ENCODE measurements around the gene SPG7.
A peak's percentile ranks its signal among the peaks of the same experiment; 100 is the strongest.
"Not testable (repeated sequence)": the region's sequence is repeated elsewhere in the genome, so short reads cannot be mapped to it uniquely, and the experiment has no call there.

SPG7 gene

DNA sequence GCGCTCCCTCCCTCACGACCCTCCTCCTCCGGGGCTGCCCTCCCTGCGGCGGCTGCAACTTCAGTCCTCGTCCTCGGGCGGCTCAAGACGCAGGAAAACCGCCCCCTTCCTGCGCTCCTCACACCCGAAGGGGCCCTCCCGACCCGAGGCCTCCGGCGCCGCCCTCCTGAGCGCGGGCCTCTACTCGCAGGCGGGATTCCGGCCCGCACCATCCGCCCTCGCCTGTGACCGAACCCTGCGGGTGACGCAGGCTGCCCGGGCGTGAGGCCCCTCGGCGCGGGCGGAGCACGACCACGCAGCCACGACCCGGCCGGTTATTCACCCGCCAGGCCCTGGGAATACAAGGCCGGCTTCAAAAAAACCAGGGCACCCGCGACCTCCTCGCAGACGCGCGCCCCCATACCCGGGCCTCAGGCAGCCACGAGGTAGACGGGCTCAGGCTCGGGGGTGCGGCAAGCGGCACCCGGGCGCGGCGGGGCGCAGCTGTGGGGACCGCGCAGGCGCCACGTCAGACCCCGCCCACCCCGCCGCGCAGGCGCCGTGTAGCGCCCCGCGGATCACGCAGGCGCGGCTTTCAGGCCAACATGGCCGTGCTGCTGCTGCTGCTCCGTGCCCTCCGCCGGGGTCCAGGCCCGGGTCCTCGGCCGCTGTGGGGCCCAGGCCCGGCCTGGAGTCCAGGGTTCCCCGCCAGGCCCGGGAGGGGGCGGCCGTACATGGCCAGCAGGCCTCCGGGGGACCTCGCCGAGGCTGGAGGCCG, at the start of gene SPG7:
SPG7 (plus strand) TSS at position 570 of the 757 bp plus-strand sequence; CDS start at position 585, 15 bp downstream.
- DNase-seq: peak; percentile 48

DNA sequence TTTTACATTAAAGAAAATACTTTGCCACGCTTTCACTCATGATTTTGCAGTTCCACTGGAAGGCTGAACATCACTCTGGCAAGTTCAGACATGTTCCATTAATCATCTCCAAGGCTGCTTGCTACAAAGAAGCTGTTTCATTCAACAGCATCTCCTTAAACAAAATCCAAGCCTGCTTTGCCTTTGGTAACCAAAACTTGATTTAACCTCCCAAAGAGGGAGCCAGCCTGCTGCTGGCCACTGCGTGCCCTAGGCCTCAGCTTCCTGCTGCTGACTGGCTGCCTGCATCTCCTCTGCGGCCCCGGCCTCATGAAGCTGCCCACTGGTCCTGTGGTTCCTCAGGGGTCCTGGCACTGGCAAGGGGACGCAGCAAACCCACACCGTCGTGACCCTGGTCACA, 49.7 kb upstream of the SPG7 start:
- no peak for DNase-seq

DNA sequence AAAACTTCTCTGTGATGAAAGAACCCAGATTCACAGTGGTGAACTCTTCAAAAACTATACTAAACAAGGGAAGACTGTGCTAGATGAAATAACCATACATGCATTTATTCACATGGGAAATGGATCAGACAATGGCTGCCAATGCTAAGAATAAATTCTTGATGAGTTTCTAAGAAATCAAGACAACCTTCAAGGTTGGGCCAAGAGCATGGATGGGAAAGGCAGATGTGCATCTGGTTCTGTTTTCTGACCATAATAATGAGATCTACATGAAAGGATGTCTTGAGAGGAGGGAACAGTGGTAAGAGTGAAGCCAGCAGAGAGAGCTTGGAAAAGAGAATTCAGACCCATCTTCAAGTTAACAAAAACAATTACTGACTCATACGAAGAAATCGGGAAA, 49.2 kb upstream of the SPG7 start:
- DNase-seq: no peak

DNA sequence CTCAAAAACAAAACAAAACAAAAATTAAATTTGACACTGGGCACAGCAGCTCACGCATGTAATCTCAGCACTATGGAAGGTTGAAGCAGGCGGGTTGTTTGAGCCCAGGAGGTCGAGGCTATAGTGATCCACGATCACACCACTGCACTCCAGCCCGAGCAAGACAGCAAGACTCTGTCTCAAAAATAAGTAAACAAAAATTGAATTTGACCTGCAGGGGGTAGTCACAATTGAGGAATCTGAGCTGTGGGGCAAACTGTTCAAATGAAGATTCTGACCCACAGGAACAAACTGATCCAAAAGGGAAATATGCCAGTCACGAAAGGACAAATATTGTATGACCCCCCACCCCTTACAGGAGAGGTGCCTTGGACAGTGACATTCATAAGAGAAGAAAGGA, 47.6 kb upstream of the SPG7 start:
- no peak for DNase-seq

DNA sequence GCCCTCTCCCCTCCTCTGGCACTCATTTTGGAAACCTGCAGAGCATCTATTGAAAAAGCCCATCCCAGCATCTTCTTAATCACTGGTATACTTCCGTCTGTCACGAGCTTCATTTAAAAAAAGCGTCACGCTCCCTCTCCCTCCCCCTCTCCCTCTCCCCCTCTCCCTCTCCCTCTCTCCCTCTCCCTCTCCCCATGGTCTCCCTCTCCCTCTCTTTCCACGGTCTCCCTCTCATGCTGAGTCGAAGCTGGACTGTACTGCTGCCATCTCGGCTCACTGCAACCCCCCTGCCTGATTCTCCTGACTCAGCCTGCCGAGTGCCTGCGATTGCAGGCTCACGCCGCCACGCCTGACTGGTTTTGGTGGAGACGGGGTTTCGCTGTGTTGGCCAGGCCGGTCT, 46.3 kb upstream of the SPG7 start:
- not testable (repeated sequence) for DNase-seq

DNA sequence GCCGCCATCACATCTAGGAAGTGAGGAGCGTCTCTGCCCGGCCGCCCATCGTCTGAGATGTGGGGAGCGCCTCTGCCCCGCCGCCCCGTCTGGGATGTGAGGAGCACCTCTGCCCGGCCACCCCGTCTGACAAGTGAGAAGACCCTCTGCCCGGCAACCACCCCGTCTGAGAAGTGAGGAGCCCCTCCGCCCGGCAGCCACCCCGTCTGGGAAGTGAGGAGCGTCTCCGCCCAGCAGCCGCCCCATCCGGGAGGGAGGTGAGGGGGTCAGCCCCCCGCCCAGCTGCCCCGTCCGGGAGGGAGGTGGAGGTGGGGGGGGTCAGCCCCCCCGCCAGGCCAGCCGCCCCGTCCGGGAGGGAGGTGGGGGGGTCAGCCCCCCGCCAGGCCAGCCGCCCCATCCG, 45.6 kb upstream of the SPG7 start:
- DNase-seq: not testable (repeated sequence)

DNA sequence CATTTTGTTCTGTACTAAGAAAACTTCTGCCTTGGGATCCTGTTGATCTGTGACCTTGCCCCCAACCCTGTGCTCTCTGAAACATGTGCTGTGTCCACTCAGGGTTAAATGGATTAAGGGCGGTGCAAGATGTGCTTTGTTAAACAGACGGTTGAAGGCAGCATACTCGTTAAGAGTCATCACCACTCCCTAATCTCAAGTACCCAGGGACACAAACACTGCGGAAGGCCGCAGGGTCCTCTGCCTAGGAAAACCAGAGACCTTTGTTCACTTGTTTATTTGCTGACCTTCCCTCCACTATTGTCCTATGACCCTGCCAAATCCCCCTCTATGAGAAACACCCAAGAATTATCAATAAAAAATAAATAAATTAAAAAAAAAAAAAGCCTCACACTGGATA, 44.9 kb upstream of the SPG7 start:
- DNase-seq: not testable (repeated sequence)

DNA sequence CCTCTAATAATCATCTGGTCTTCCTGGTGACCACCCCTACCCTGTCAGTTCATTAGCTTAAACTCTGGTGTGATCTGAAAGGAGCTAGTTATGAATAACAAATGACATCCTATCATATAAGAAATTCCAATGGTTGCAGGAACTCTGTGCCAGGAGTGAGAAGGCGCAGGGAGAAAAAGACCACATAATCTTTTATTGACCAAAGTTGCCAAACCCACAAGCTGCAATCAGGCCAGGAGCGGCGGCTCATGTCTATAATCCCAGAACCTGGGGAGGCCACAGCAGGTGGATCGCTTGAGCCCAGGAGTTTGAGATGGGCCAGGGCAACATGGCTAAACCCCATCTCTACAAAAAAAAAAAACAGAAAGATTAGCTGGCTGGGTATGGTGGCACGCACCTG, 41.3 kb upstream of the SPG7 start:
- DNase-seq: no peak

DNA sequence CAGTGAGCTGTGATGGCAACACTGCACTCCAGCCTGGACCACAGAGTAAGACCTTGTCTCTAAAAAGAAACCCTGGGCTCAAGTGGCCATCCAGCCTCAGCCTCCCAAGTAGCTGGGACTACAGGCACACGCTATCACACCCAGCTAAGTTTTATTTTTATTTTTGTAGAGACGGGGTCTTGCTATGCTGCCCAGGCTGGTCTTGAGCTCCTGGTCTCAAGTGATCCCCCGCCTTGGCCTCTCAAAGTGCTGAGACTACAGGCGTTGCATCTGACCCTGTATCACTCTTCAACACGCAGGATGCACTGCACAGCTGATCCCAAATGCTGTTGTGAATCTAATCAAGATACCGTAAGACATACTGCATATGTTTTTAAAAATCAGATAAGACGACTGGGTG, 40.8 kb upstream of the SPG7 start:
- DNase-seq: no peak

DNA sequence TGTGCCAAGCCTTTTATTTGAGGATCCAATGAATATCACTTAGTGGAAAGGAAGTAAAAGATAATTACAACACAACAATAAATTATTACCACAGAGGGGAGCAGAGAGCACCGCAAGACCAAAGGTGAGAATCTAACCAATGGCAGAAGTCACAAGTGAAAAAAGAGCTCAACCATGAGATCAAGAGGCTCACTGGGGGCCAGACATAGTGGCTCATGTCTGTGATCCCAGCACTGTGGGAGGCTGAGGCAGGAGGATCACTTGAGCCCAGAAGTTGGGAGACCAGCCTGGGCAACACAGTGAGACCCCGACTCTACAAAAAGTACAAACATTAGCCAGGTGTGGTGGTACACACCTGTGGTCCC, 35.5 kb upstream of the SPG7 start:
- DNase-seq: no peak

DNA sequence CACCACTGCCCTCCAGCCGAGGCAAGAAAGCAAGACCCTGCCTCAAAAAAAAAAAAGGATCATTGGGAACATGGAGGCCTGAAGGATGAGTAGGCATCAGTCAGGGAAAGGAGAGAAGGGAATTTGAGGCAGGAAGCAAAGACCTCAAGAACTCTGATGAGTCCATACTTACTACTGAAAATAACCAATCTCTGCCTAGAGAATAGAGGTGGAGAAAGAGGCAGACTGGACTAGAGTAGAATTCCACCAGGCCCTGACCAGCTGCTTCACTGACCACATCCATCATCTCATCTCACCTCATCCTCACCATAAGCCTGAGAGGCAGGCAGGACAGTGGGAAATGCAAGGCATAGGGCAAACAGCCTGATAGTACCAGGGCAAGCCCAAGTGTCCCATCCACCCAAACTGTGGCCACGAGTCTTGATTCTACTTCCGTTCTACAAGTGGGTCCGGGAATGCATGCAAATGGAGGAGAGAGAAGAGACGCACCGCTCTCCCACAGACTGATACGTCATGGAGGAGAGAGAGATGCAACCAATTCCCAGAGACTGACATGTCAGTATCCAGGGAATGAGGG, 35.0 kb upstream of the SPG7 start:
- no peak for DNase-seq

DNA sequence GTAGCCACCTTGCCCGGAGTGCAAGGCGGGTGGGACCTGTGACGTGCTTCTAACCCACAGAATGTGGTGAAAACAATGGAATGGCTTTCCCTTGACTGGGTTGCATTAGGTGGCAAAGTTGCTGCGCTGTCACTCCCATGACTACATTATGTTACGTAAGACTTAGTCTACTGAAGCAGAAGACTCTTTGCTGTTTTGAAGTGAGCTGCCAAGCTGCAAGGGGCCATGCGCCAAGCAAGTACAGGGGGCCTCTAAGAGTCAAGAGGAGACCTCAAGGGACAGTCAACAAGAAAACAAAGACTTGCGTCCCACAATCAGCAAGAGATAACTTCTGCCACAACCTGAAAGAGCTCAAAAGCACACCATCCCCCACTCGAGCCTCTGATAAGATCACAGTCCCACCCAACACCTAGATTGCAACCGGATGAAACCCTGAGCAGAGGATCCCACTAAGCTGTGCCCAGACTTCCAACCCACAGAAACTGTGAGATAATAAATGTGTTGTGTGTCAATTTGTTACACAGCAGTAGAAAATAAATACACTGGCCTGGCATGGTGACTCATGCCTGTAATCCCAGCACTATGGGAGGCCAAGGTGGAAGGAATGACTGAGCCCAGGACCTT, 34.3 kb upstream of the SPG7 start:
- DNase-seq: no peak

DNA sequence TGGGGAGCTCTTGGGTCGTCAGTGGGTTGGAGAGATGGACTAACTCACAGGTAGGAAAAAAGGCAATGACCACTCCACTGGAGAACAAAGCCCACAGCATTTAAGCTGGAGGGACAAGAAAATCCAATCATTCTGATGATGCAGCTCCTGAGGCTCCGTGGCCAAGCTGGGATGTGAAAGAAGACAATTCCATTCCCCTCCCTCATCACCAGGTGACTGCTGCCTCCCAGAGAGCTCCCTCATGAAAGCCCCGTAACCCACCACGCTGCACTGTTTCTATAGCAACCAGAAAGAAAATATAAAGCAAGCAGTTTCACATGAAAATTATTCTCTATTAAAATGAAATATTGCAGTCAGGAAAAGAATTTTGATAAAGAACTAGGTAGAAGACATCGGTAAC, 33.1 kb upstream of the SPG7 start:
- no peak for DNase-seq

DNA sequence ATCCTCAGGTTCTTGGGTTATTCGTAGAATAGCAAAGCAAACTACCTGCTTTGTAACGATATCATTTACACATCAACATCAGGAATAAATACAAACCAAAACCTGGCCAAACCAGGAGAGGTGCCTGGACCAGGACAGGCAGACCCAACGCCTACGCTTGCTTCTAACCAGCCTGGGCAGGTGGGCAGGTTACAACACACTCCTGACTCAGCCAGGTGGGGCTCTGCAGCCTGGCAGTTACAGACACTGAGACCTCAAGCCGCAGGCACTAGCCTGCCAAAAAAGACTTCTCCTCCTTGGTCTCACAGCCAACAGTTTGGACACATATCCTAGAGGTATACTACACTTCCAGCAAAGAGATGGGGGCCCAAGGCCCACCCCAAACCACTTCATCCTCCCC, 31.8 kb upstream of the SPG7 start:
- DNase-seq: no peak

DNA sequence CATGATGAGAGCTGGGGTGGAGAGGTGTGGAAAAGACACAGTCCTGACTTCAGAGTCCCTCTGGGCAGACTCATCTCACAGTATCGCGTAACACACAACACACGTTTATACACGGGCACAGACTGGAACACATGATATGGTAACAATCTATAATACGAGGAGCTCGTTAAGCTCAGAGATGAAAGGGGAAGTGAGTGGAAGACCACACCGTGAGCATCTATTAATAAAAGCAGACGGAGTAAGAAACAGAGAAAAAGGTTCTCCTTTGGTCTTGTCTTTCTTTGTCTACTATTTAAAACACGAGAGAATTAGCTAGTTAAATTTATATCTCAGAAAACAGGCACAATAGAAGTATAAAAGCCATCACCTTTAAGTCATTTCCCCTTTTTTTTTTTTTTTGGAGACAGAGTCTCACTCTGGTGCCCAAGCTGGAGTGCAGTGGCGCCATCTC, 31.4 kb upstream of the SPG7 start:
- no peak for DNase-seq

DNA sequence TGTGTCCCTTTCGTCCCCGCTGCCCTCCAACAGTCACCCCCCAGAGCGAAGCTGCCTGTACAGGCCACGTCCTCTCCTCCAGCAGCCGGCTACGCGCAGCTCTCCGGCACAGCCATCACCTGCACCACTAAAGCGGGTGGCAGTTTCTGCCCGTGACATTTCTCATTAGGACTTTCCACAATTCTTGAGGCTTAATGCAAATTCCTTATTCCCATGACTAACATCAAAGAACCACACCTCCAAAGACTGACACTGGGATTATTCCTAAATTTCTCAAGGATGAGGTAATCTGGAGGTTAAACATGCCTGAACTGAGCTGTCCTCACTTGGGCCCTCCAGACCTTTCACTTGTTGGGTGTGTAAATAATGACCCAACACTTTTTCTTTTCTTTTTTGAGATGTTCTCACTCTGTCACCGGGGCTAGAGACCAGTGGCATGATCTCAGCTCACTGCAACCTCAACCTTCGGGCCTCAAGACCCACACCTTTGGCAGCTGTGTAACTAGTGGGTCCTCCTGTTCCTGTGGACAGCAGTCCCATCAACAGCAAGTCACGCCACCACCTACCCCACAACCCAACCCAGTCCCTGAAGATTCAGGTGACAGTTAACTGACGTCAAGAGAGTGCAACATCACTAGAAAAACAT, 29.5 kb upstream of the SPG7 start:
- DNase-seq: no peak

DNA sequence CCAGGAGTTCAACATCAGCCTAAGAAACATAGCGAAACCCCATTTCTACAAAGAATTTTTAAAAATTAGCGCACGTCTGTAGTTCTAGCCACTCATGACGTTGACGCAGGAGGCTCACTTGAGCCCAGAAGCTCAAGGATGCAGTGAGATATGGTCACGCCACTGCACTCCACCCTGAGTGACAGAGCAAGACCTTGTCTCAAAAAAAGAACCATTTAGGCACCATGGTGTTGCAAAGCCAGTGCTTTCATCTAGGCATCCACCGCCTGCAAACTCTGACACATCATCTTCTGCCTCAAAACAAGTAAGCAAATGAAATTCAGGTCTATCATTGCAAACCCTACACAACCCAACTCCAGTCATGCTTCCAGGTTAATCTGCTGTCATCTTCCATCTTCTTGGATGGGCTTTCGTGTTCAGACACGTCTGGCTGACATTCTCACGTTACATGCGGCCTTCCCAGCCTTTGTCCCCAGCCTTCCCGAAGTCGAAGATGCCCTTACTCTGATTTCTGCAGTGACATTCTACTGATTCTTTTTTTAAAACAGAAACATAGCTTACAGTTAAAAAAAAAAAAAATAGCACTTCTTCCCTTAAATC, 26.7 kb upstream of the SPG7 start:
- DNase-seq: no peak

DNA sequence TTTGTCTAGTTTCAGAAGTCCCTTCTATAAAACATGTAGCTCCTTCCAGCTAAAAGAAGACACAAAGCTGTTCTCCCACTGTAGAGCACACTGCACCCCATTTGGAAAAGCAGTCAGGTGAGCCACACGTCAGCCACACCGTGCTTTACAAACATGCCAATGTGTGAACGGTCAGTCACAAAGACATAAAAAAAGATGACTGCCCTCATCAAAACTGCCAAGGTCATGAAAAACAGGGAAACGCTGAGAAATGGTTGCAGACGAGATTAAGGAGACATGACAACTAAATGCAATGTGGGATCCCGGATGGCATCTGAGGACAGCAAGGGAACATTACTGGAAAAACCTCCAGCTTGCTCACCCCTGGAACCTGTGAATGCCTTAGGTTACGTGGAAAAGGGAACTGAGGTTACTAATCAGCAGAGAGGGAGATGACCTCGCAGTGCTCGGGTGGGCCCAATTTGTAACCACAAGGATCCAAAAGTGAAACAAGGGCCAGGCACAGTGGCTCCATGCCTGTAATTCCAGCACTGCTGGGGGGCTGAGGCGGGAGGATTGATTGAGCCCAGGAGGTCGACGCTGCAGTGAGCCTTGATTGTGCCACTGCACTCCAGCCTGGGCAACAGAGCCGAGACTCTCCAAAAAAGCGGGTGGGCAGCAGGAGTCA, 25.9 kb upstream of the SPG7 start:
- DNase-seq: no peak

DNA sequence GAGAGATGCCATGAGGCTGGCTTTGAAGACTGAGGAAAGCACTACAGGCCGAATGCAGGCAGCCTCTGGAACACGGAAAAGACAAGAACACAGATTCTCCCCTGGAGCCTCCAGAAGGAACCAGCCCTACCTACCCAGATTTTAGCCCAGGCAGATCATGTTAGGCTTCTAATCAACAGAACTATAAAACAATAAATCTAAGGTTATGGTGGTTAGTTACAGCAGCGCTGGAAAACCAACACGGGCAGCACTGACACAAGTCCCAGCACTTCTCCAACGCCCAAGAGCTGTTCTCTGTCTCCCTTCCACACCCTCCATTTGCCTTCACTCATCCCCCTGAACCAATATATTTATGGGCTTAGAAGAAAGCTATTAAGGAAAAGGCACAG, 25.4 kb upstream of the SPG7 start:
- no peak for DNase-seq

DNA sequence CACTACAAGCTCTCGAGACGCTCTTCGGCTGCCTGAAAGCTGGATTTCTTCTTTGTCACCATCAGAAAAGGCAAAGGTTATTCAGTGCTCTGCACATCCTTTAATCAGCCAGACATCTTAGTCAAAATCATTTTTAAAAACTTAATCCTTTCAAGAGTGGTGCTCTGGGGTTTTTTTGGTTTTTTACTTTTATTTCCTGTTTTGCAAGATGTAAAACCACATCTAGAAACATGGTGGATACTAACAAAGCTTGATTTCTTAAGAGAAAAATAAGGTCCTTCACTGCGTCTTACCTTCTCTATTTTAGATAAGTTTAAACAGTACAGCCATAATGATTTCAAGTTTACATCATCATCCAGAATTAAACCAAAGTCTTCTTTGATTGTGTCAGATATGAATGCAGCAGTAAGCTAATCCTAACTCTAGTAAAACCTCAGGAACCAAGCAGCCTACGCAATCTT, 24.1 kb upstream of the SPG7 start:
- no peak for DNase-seq

DNA sequence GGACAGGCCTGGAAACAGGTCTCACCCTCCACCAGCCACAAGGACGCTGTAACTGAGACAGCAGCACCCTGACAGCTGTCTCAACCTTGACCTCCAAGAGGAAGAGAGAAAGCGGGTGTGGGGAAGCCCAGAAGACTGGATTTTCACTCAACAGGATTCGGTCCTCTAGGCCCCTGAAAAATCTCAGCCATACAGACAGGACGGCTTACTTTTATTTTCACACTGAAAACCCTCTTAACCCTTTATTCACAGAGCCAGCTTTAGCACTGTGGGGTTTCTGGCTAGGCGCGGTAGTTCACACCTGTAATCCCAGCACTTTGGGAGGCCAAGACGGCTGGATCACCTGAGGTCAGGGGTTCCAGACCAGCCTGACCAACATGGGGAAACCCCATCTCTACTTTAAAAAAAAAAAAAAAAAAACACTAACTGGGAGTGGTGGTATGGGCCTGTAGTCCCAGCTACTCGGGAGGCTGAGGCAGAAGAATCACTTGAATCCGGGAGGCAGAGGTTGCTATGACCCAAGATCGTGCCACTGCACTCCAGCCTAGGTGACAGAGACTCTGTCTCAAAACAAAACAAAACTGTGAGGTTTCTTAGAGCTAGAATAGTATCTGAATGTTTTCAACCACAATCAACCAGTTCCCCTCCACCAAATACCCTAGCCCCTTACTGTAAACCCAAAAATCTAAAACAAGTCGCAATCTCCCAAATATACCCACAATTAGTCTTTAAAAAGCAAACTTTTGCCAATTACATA, 23.1 kb upstream of the SPG7 start:
- DNase-seq: no peak

DNA sequence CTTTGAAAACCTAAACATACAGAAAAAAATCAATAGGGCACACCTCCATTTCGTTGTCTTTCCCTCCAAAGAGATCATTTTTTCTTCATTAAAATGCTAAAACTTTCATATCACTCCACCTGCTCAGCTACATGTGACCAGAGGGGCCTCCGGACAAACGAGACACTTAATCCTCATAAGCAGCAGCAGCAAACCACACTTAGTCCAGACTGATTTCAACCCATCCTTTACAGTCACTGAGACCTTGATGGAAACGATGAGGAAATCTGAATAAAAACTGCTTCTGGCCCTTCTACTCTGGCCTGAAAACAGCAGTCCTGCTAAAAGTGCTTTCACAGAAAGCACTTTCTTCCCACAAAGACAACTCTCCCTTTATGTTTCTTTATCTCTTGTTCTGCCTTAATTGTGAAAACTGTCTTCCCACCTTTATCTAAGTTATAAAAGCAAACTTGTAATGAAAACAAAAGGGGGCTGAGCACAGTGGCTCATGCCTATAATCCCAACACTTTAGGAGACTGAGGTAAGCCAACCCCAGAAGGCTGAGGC, 22.4 kb upstream of the SPG7 start:
- no peak for DNase-seq
